GM19239 (cell line): Measurements from ENCODE around the gene PKIG.

Source experiments
- DNase-seq: peaks from one replicate; pipeline ENCODE4 v3.0.0; 2011; ENCODE audit warnings: low spot score; ENCODE audit not compliant: insufficient read length
- FAIRE-seq: peaks from 2 replicates; lab custom pipeline; 2011; peaks lifted over from hg19 to GRCh38; lab: Jason Lieb, UNC

Gene PKIG

GRCh38 chr20:44633872-44634600 lies 51.7 kb downstream of the PKIG start:
- no peak for FAIRE-seq
- no peak for DNase-seq

GRCh38 chr20:44635877-44636276 lies 53.5 kb downstream of the PKIG start:
- FAIRE-seq = no peak
- DNase-seq = no peak

GRCh38 chr20:44637042-44637441 lies 54.7 kb downstream of the PKIG start:
- FAIRE-seq = no peak
- no peak for DNase-seq

GRCh38 chr20:44637522-44638372 lies 55.4 kb downstream of the PKIG start:
- no peak for DNase-seq
- FAIRE-seq = no peak

GRCh38 chr20:44640522-44640921 lies 58.1 kb downstream of the PKIG start:
- FAIRE-seq (no peak), DNase-seq (no peak)

GRCh38 chr20:44641325-44641724 lies 58.9 kb downstream of the PKIG start:
- FAIRE-seq (no peak), DNase-seq (no peak)

GRCh38 chr20:44642203-44643153 lies 60.1 kb downstream of the PKIG start:
- DNase-seq (peak; percentile 53), FAIRE-seq (peak; percentile 67)

- FAIRE-seq (no peak), DNase-seq (no peak)
Measured at GRCh38 chr20:44643154-44643519, 60.8 kb downstream of the PKIG start.

- no peak for FAIRE-seq
- no peak for DNase-seq
Measured at GRCh38 chr20:44643596-44644229, 61.3 kb downstream of the PKIG start.

- FAIRE-seq (no peak), DNase-seq (no peak)
Measured at GRCh38 chr20:44644230-44644617, 61.8 kb downstream of the PKIG start.

- DNase-seq = no peak
- FAIRE-seq = peak; percentile 58
Measured at GRCh38 chr20:44644667-44645131, 62.3 kb downstream of the PKIG start.

- DNase-seq (no peak), FAIRE-seq (peak; percentile 80)
Measured at GRCh38 chr20:44646023-44646640, 63.8 kb downstream of the PKIG start.

GRCh38 chr20:44646641-44647274 lies 64.4 kb downstream of the PKIG start:
- peak; percentile 31 for FAIRE-seq
- DNase-seq = no peak

- DNase-seq (no peak), FAIRE-seq (no peak)
Measured at GRCh38 chr20:44648068-44648467, 65.7 kb downstream of the PKIG start.

GRCh38 chr20:44648579-44648978 lies 66.2 kb downstream of the PKIG start:
- DNase-seq (no peak), FAIRE-seq (no peak)

GRCh38 chr20:44649126-44649525 lies 66.7 kb downstream of the PKIG start:
- FAIRE-seq (no peak), DNase-seq (no peak)

GRCh38 chr20:44649976-44650375 lies 67.6 kb downstream of the PKIG start:
- FAIRE-seq = peak; percentile 21
- DNase-seq = no peak

- no peak for FAIRE-seq
- DNase-seq = no peak
Measured at GRCh38 chr20:44650771-44651433, 68.5 kb downstream of the PKIG start.

- DNase-seq = no peak
- FAIRE-seq = no peak
Measured at GRCh38 chr20:44651434-44651683, 69.0 kb downstream of the PKIG start.
